Endothelial cell of umbilical vein (primary cell): ENCODE measurements around the gene NKAIN4. TPM values are rescaled to one million over a fixed set of nuclear protein-coding genes. Genes with fewer than 3 reads are reported as not detected.

ENCODE experiments used
- BruUV-seq: library from RNA; stranded (reverse); fragments of 400-500 nt; replicated peaks from 2 replicates; lab custom pipeline; 2021; lab: Mats Ljungman, UMichigan
- CTCF ChIA-PET: fragments of 300-600, 350-600 bp; sonication (Branson Sonifier 250); formaldehyde crosslinking; loops from one replicate; lab custom pipeline; 2021; ENCODE audit warnings: antibody characterized with exemption, inconsistent platforms; lab: Charles Lee
- POLR2A ChIA-PET: fragments of 300-600, 350-600 bp; sonication (Branson Sonifier 250); formaldehyde crosslinking; loops from one replicate; lab custom pipeline; 2021; ENCODE audit warnings: antibody characterized with exemption, inconsistent platforms; lab: Charles Lee
- DNase-seq: peaks from one replicate; pipeline ENCODE4 v3.0.0-alpha.2; 2011; ENCODE audit warnings: low read depth, low spot score
- FAIRE-seq: peaks from 2 replicates; lab custom pipeline; 2011; peaks lifted over from hg19 to GRCh38; lab: Jason Lieb, UNC
- H2AFZ ChIP-seq: 2 replicates; pipeline ENCODE4 v1.6.0; 2012; ENCODE audit warnings: low read depth, low read length, control low read depth, inconsistent platforms
- H3K27ac ChIP-seq: 2 replicates; pipeline ENCODE4 v1.5.1; 2011; ENCODE audit warnings: low read depth, mild to moderate bottlenecking, control low read depth, low read length, moderate library complexity; ENCODE audit not compliant: insufficient read depth
- H3K27me3 ChIP-seq, 2 experiments: 2 replicates each; pipeline versions ENCODE4 v1.6.0 to v1.6.1; 2011; ENCODE audit warnings: low read length in 2 of 2, mixed read lengths in 1 of 2; ENCODE audit not compliant: control insufficient read depth in 2 of 2, insufficient read depth in 2 of 2
- H3K36me3 ChIP-seq, 2 experiments: 2 replicates in 1 of 2; 3 replicates in 1 of 2; pipeline ENCODE4 v1.5.1; 2011; ENCODE audit warnings: low read length in 2 of 2, mild to moderate bottlenecking in 1 of 2, moderate library complexity in 1 of 2; ENCODE audit not compliant: control insufficient read depth in 2 of 2, insufficient read depth in 2 of 2; ENCODE audit errors: extremely low read depth in 1 of 2
- H3K4me1 ChIP-seq: 3 replicates; pipeline ENCODE4 v1.5.1; 2011; ENCODE audit warnings: mild to moderate bottlenecking, low read length; ENCODE audit not compliant: control insufficient read depth, insufficient read depth; ENCODE audit errors: extremely low read depth
- H3K4me2 ChIP-seq: 2 replicates; pipeline ENCODE4 v1.6.1; 2011; ENCODE audit warnings: low read length, control low read depth, mixed read lengths; ENCODE audit not compliant: insufficient read depth
- H3K4me3 ChIP-seq, 3 experiments: fragments of 200-600 bp in 1 of 3; sonication (generic), shearing (Covaris generic) in 1 of 3; replicated peaks in 1 of 3; 2 replicates each; pipeline ENCODE4 v1.5.1; 2011 to 2016; ENCODE audit warnings: control low read depth in 3 of 3, low read length in 3 of 3, mild to moderate bottlenecking in 2 of 3, inconsistent platforms in 1 of 3, low read depth in 1 of 3, moderate library complexity in 1 of 3; ENCODE audit not compliant: insufficient read depth in 1 of 3
- H3K79me2 ChIP-seq: 2 replicates; pipeline ENCODE4 v1.6.0; 2012; ENCODE audit warnings: low read length, inconsistent platforms; ENCODE audit not compliant: control insufficient read depth, insufficient read depth
- H3K9ac ChIP-seq: replicated peaks from 2 replicates; pipeline ENCODE3; 2011; ENCODE audit warnings: low read length, control low read depth; ENCODE audit not compliant: insufficient read depth; ENCODE audit errors: extremely low read depth
- H3K9me1 ChIP-seq: replicated peaks from 3 replicates; pipeline ENCODE4 v1.6.0; 2011; ENCODE audit warnings: mild to moderate bottlenecking, low read length; ENCODE audit not compliant: control insufficient read depth, insufficient read depth; ENCODE audit errors: extremely low read depth
- H3K9me3 ChIP-seq: replicated peaks from 2 replicates; pipeline ENCODE4 v1.5.1; 2012; ENCODE audit warnings: low read length, inconsistent platforms; ENCODE audit not compliant: control insufficient read depth, insufficient read depth
- H4K20me1 ChIP-seq: replicated peaks from 2 replicates; pipeline ENCODE3; 2011; ENCODE audit warnings: mild to moderate bottlenecking, low read length; ENCODE audit not compliant: control insufficient read depth, insufficient read depth; ENCODE audit errors: extremely low read depth
- EZH2 ChIP-seq: IDR thresholded peaks from 2 replicates; pipeline ENCODE4 v1.6.1; 2012; ENCODE audit warnings: borderline replicate concordance, low read depth, mild to moderate bottlenecking, moderate library complexity, low read length, inconsistent platforms; ENCODE audit not compliant: severe bottlenecking
- FOS ChIP-seq: IDR thresholded peaks from 2 replicates; pipeline ENCODE4 v1.6.1; 2011; ENCODE audit warnings: mild to moderate bottlenecking, low read length, moderate library complexity, borderline replicate concordance; ENCODE audit not compliant: insufficient read depth
- GATA2 ChIP-seq: IDR thresholded peaks from 2 replicates; pipeline ENCODE4 v1.7.0; 2011; ENCODE audit warnings: low read depth, mild to moderate bottlenecking, moderate library complexity, mixed read lengths, low read length; ENCODE audit not compliant: insufficient read length, insufficient read depth
- JUN ChIP-seq: IDR thresholded peaks from 2 replicates; pipeline ENCODE4 v1.6.1; 2011; ENCODE audit warnings: borderline replicate concordance, low read depth; ENCODE audit not compliant: insufficient read length, insufficient read depth
- MYC ChIP-seq: IDR thresholded peaks from one replicate; pipeline ENCODE4 v1.6.1; 2011; ENCODE audit warnings: mild to moderate bottlenecking, low read depth, low read length
- POLR2A ChIP-seq: IDR thresholded peaks from 2 replicates; pipeline ENCODE4 v1.6.1; 2012; ENCODE audit warnings: low read depth, mild to moderate bottlenecking, control low read depth, low read length
- POLR2AphosphoS5 ChIP-seq: IDR thresholded peaks from 2 replicates; pipeline ENCODE4 v1.6.1; 2012; ENCODE audit warnings: low read depth, mild to moderate bottlenecking, control low read depth, low read length, moderate library complexity; ENCODE audit not compliant: insufficient read depth
- dilution Hi-C: fragments of 300-500 bp; cut with MboI; formaldehyde crosslinking; loops from one replicate; pipeline ENCODE4 v1.15.0; 2019; ENCODE audit warnings: low sequenced_read_pairs; ENCODE audit not compliant: extremely low pct_ligation_motif_present
- intact Hi-C: fragments of 100-400 bp; cut with micrococcal nuclease; formaldehyde crosslinking; loops from one replicate; pipeline ENCODE4 v1.10.0; 2022
- polyA plus RNA-seq, 4 experiments: library from polyadenylated mRNA; depleted of rRNA in 3 of 4; stranded (reverse) in 3 of 4; unstranded in 1 of 4; fragments of >200 nt; gene quantifications; 2 replicates each; pipeline versions ENCODE4 v1.2.1 to v1.2.3, GENCODE V29; 2011 to 2012; ENCODE audit warnings: missing spikeins in 1 of 4
- total RNA-seq: library from RNA; stranded (reverse); gene quantifications from 2 replicates; pipeline ENCODE4 v1.2.3, GENCODE V29; 2021
- TF ChIP-seq, protein P1 (sequence below): IDR thresholded peaks from 2 replicates; pipeline ENCODE4 v1.6.1; 2011; ENCODE audit not compliant: insufficient read depth, insufficient read length
- TF ChIP-seq, protein P2 (sequence below), 2 donors: IDR thresholded peaks; 1 replicate in 1 of 2; 2 replicates in 1 of 2; pipeline ENCODE4 v1.5.1; 2011; ENCODE audit warnings: low read length in 2 of 2, mild to moderate bottlenecking in 2 of 2, moderate library complexity in 2 of 2, control low read depth in 1 of 2, inconsistent platforms in 1 of 2, low read depth in 1 of 2; ENCODE audit not compliant: insufficient read depth in 1 of 2; ENCODE audit errors: extremely low read depth in 1 of 2

The NKAIN4 gene
- total and polyA plus RNA-seq, 2 donors (not counting 3 experiments of a cell fraction or from before 2014, with no cell fraction given): 0.04 TPM; not detected in 1

DNA sequence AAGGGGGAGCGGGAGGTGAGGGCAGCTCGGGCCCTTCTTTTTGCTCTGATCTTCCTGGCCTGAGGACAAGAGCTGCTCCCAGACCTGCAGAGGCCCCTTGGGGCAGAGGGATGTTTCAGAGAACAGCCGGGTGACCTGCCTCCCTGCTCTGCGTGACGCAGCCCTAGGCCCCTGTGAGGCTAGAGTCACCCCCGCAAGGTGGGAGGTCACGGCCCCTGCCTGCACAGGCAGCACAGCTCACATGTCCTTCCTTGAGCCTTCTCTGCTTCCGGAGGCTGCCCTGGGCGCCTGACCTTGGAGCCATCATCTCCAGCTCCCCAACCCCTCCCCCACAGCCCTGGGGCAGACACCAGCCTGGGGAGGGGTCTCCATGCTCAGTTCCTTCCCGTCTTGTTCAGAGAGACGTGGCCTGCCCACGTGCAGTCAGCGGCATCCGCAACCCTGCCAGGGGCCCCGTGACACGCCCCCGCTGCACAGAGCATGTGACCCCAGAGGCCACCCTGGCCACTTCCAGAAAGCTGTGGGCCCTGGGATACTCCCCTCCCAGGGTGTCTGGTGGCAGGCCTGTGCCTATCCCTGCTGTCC is 18.8 kb downstream of the NKAIN4 start, which contains the start of gene BIRC7:
BIRC7 (plus strand) TSS at position 507 of the 585 bp plus-strand sequence. CDS start 192 bp downstream, outside the sequence.
- Histone ChIP-seq H4K20me1 (no peaks in the 10 kb centered on the region), H3K4me1 (no peaks in the 10 kb centered on the region), H3K36me3 (no peaks in the 10 kb centered on the region), H3K79me2 (no peaks in the 10 kb centered on the region), H3K27ac (no peak within 1 kb of the TSS), H3K4me2 (no peak within 1 kb of the TSS), H2AFZ (no peak within 1 kb of the TSS), H3K27me3 (no peaks in the 10 kb centered on the region), H3K9ac (no peak within 1 kb of the TSS), H3K9me1 (no peaks in the 10 kb centered on the region), H3K4me3 (no peak within 1 kb of the TSS), H3K9me3 (no peaks in the 10 kb centered on the region)
- no peak for TF ChIP-seq JUN
- TF ChIP-seq GATA2: no peak
- no peak for TF ChIP-seq POLR2AphosphoS5
- no peak for TF ChIP-seq EZH2
- TF ChIP-seq FOS: no peak
- TF ChIP-seq, protein P1, sequence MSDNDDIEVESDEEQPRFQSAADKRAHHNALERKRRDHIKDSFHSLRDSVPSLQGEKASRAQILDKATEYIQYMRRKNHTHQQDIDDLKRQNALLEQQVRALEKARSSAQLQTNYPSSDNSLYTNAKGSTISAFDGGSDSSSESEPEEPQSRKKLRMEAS: no peak
- TF ChIP-seq, protein P2, sequence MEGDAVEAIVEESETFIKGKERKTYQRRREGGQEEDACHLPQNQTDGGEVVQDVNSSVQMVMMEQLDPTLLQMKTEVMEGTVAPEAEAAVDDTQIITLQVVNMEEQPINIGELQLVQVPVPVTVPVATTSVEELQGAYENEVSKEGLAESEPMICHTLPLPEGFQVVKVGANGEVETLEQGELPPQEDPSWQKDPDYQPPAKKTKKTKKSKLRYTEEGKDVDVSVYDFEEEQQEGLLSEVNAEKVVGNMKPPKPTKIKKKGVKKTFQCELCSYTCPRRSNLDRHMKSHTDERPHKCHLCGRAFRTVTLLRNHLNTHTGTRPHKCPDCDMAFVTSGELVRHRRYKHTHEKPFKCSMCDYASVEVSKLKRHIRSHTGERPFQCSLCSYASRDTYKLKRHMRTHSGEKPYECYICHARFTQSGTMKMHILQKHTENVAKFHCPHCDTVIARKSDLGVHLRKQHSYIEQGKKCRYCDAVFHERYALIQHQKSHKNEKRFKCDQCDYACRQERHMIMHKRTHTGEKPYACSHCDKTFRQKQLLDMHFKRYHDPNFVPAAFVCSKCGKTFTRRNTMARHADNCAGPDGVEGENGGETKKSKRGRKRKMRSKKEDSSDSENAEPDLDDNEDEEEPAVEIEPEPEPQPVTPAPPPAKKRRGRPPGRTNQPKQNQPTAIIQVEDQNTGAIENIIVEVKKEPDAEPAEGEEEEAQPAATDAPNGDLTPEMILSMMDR (IDR thresholded peaks at IDR 0.05; ENCODE audit: extremely low read depth in 1 of 2, insufficient read depth in 1 of 2, low read depth in 1 of 2, low read length in 2 of 2): no peak
- no peak for TF ChIP-seq MYC
- TF ChIP-seq POLR2A: no peak
- ChIA-PET CTCF (interaction anchor here (1.2 to 11.0 kb wide), 3 partner anchors 11 to 21 kb away, joined by 3 to 116 read pairs (median 4); no protein-coding TSS in a partner anchor), POLR2A (no interaction called here)
- no peak for FAIRE-seq
- intact Hi-C loops (loop anchor here (5.0 kb wide), 1 partner anchor 37 kb away; the partner anchor contains the start of gene ARFGAP1), dilution Hi-C loops (no loop called here)
- no TSS peak for BruUV-seq
- no peak for DNase-seq
